ENCODE measurements around the gene KLF13.

Gene KLF13

DNA sequence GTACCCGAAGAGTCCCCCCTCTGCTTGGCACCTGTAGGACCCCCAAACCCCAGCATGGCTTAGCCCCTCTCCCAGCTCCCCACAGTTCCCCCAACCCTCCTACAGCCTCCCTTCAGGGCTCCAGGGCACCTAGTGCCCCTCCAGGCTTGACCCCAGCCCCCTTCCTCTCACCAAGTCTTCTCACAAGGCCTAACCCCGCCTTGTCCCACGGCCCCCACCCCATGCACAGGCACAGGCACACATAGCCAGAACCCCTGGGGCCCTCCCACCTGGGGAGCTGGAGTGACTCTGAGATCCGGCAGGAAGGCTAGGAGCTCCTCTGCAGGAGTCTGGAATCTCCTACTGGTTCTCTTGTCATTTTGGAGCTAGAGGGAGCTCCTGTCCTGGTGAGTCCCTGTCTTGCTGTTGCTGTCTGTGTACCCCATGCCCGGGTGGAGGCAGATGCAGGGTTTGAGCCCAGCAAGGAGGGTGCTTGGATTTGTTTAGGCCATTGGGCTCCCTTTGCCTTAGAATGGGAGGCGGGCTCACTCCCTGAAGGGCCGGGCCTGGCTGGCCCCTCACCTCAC is 39.6 kb downstream of the KLF13 start:
- no peak for DNase-seq

DNA sequence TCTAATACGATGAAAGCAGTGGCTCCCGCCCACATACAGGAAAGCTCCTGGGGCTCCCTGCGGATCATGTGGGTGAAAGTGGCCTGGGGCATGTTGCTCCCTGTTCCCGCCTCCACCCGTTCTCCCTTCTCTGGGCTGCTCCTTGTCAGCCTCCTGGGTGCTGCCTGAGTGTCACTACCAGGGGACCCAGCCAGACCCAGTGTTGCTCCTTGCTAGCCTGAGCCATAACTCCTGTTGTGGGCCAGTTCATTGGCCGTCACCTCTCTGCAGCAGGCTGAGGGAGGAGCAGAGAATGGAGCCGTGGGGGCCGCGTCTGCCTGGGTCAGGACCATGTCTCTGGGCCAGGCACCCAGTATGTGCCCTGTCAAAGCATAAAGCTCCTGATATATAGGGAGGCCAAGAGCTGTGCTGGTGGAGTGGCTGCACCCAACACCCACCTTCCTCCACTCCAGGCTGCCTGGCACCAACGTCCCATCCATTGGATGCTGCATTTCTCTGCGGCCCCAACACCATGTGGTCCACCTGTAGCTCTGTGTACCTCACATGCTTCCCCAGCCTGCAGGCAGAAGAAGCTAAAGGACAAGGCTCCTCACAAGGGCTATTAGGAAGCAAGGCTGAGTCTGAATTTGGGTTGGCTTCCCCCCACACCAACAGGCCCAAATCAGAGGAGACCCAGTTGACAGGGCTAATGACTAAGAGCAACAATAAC is 40.5 kb downstream of the KLF13 start:
- DNase-seq: no peak

DNA sequence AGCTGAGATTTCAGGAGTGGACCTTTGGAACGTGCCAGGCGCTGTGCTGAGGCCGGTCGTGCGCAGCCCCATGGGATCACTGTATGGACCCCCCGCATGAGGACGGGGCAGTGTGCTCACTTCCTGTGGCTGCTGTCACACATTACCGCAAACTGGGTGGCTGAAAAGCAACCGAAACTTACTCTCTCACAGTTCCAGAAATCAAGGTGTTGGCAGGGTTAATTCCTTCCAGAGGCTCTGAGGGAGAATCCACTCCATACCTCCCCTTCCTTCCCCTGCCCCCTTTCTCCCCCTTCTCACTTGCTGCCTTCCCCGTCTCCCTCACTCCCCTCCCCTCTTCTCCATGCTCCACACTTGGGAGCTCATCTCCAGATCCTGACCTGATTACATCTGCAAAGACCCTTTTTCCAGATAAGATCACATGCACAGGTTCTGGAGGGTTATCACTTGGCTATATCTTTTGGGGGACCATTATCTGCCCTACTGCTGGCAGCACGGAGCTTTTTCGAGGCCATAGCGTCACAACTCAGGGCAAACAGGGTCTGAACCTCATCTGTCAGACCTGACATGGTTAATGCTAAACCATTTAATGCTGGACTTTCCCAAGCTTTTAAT is 41.2 kb downstream of the KLF13 start:
- no peak for DNase-seq

DNA sequence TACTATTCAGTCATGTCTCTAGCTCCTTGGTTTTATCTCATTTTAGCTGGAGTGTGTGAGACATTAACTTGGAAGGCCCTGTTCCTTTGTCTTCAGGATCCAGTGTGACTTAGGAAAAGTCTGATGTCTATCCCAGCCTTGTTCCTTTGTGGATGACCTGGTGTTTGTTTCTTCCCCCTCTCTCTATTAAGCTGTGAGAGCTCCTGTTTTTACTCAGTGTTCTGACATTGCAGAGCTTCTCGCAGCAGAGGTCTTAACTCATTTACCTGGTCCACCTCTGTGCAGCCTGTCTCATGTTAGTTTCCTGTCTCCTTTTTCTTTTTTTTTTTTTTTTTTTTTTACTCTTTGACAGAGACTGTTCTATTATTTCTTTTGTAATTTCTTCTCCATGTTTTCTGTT is 43.1 kb downstream of the KLF13 start:
- DNase-seq: no peak

DNA sequence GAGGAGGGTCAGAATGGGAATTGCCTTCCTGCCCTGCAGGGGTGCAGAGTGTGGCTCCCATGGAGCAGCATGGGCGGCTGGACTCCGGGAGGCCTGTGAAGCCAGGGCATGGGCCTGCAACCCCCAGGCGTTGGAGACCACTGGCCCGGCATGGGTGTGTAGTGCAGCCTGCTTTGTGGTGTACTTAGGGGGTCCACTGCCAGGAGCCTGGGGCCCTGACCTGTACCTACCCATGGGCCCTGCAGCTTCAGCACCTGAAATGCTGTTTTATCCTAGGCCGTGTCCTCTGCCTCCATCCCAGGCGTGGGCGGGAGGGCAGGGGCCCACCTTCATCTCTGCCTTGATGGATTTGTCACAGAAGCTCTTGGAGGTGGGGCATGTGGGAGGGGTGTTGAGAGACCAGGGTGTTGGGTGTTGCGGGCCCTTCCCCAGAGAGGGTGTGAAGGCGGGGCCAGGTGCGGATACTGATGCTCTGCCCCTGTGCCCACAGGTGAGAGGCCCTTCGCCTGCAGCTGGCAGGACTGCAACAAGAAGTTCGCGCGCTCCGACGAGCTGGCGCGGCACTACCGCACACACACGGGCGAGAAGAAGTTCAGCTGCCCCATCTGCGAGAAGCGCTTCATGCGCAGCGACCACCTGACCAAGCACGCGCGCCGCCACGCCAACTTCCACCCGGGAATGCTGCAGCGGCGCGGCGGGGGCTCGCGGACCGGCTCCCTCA is 45.0 kb downstream of the KLF13 start:
- no peak for DNase-seq

DNA sequence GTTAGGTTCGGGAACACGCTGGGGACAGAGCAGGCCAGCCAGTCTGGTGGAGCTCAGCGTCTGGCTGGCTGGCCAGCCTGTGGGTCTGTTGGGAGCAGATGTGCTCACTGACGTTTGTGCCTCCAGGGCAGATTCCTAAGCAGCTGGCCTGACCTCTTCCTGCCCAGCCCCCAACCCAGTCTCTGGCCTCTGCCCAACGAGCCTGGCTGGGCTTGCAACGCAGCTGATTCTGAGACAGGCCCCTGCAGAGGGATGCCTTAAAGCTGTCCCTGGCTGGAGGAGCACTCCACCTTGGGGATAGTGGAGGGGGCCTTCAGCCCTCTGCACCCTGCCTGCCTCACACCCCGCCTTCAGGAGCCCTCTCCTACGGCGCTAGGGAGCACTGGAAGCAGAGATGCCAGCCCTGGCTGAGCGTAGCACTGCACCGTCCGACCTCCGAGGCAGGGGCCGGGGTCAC is 46.0 kb downstream of the KLF13 start:
- peak; percentile 59 for DNase-seq

DNA sequence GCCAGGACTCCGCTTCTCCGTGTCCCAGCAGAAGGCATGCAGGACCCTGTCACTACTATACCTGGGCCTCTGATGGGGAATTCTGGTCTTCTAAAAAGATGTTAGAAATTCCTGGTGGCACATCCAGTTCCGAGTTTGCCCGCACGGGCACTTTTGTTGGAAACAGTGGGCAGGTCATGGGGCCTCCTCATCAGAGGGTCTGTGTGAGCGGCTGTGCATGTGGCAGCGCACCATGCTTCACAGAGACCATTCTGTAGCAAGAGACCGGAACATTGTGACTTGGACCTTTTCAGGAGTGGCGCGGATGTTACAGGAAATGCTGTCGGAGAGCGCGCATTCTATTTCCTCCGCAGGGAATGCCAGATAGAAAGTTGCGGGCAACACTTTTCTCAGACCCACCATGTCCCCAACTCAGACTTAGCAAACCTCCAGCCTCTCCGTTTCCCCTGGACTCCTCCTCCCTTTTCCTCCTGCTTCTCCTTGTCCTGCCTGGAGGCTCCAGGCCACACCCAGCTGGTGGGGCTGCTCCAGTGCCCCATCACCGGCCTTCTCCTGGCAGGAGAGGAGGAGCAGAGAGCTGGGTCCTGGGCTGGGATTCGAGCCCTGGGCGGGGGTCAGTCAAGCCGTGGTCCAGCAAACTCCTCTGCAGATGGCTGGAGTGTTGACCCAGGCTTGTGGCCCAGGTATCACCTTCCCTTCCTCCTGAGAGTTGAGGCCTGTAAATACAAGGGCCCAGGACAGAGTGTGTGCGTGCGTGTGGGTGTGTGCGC is 46.6 kb downstream of the KLF13 start:
- no peak for DNase-seq

DNA sequence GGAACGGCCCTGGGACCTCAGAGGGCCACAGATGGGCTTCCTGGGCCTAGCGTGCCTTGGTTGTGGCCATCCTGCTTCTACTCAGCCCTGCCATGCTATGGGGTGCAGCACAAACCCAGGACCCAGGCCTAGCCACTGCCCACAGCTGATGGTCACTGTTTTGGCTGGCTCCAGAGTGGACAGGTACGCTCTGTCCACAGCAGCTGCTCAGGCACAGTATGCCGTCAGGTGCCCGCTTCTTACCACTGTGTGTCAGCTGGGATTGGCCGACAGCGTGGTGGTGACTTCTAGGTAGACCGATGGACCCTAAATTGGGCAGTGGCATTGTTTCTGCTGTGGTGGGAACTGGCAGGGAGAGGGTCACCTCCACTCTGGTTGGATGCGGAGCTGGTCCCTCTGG is 47.3 kb downstream of the KLF13 start:
- no peak for DNase-seq

DNA sequence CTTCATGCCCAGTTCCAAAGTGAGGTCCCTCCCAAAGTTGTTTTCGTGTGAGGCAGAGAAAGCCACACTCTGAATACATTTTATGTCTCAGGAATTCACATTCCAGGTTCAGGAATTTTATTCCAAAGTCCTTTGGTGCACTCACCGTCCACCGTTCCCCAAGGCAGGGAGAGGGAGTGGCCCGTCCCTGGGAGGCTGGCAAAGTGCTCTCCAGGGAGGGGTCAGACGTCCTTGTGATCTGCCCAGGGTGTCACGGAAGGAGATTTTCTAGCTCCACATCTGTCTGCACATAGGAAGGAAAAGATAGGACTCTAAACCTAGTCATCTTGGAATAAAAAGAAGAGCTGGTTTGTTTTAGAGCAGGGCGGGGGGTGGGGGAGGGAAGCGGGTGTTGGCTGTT is 47.9 kb downstream of the KLF13 start:
- no peak for DNase-seq

DNA sequence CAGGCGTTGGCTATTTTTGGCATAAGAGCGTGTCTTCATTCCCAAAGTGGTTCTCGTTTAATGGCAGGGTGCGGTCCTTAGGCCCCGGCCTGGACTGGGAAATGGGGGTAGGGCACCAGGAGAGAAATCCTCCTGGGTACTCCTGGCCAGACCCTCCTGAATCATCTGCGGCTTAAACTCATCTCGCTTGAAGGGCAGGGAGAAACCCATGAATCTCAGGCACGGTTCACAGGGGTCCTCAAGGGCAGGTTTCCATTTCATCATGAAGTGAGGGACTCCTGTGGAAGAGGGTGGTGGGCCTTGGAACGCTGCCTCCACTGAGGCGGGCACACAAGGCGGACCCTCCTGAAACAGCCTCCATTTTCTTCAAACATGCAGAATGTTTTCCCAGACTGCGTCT is 48.4 kb downstream of the KLF13 start:
- DNase-seq: no peak

DNA sequence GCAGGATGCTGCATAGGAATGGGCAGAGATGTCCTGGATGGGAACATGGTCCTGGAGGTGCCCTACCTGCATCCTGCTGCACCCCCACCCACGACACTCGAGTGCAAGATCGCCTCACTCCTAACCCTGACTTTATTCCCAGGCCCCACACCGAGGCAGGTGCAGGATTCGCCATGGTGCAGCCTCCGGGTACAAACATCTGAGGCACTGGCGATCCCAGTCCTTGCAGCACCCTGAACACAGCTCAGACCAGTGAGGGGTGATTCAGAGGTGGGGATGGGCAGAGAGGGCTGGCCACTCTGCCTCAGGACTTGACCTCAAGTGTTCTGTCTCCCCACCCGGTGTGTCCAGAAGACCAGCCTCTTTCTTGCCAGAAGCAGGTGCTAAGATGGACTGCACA is 49.1 kb downstream of the KLF13 start:
- no peak for DNase-seq

DNA sequence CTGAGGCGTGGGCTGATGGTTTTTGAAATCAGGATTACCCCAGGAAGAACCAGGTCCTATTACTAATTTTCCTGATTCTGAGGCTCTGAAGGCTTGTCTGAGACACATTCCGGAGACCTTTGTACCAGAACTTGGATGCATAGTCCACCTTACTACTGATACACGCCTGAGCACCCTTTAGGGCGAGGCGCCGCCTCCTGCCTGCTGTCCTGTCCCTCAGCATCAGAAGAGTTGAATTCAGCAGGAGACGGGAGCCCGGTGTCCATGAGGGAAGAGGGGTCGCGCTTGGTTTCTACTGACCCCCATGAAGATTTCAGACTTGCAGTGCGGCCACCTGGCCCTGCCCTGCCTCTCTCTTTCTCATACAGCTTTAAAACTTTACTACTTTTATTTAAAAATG is 49.9 kb downstream of the KLF13 start:
- DNase-seq: no peak

DNA sequence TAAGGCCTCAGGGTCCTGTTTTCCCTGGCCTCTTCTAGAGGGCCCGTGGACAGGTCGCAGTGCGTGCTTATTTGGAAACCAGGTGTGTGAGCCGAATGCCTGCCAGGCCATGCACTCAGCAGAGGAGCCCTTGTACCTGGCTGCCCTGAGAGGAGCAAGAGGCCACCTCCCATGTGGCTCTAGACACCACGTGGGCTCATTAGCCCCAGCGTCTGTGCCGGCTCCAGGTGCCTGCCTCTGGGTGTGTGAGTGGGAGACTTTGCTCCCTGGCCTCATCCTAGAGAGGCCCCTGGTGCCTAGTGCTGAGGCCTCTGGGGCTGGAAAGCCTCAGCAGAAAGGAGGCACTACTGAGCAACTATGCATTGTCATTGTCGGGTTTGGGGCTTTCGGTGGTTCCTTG is 50.4 kb downstream of the KLF13 start:
- DNase-seq: no peak

DNA sequence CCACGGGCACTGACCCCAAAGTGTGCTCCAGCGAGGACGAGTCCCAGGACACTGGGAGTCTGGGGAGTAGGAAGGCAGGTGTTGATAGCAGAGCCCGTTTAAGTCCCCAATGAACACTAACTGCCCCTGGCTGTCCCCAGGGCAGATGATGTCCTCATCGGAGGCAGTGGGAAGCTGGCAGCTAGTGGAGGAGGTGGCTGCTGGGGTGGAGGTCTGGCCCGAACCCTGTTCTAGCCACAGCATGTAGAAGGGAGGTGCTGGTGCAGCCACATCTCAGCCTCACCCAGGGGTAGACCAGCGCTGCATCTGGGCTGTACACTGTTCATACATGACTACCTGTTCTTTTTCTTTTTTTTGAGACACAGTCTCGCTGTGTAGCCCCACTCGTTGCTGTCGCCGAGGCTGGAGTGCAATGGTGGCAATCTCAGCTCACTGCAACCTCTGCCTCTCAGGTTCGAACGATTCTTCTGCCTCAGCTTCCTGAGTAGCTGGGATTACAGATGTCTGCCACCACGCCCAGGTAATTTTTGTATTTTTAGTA is 51.8 kb downstream of the KLF13 start:
- DNase-seq: no peak

DNA sequence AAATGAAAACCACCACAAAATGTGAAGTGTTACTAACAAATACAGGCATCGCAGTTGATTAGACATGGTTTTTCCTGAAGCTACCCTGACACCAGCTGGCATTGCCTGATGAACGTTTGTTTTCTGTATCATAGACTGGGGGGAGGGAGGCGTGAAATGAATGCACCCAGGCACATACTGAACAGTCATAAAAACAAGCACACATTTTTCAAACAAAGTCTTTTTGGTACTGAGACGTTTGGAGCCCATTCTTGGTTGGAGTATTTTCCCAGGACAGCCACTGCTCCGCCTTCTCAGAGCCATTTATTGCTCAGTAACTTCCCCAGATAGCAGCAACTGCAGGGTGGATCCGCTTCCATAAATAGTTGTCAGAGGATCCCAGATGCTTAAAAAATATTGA is 52.4 kb downstream of the KLF13 start:
- DNase-seq: no peak

DNA sequence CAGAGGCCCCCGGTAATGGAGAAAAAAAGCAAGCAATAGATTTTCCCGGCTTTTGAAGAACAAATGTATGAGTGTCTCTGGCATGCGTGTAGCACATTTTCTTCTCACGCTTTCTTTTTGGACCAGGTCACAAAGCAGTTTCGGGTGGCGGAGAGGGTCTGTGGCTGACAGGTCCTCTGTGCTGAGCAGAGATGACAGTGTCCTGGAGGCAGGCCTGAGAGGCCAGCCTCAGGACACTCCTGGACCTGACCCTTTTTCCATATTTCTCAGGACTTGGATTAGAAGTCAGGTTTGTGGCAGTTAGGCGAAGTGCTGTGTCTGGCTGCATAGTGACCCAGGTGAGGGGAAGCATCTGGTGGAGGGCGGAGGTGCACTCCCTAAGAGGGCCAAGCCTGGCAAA is 52.9 kb downstream of the KLF13 start:
- no peak for DNase-seq

DNA sequence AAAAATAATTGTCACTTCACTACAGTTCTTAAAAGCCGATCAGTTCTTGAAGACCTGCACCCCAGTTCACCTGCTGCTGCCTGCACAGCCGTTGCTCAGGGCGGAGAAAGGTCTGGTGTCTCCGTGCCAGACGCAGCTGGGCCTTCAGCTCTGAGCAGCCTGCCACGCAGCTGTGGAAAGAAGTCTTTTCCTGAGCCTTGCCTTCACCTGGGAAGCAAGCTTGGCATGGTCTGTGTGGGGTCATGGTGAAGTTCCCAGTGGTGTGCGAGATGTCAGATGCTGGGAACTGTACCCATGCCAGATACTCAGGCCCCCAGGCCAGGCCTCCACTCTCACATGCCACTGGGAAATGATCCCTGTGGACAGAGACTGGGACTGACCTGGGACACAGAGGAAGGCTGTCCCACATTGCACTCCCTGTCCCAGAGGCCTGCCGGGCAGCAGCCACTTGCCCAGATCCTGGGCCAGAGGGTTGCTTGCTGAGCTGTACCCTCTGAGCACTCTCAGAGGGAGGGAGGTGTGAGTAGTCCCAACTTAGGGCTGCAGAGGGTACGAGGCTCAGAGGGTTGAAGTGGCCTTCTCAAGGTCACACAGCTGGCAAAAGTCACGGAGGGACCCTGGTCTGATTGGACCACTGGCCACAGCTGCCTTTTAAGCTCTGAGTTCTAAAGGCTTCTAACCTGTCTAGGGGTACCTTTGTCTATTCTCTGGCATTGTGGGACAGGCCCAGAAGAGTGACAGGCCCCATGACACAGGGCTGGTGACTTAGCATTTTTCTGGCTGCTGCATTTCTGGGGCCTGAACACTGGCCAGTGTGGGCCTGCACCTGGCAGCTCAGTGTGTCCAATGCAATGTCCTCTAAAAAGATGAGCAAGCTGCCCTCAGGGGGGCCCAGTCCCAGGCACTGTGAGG is 55.4 kb downstream of the KLF13 start:
- DNase-seq: no peak

DNA sequence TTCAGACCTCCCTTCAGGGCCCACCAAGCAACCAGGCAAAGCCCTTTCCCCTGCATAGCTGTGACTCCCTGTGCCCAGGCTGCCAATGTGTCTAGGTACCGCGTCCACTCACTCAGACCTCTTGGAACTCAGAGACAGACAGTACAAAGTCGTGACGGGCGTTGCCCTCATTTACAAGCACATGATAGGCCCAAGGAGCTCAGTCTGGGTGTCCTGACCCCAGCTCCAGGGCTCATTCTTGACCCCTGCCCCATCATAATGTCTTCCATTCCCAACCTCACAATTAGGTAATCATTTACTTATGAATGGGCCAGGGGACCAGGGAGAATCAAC is 56.0 kb downstream of the KLF13 start:
- DNase-seq: no peak

DNA sequence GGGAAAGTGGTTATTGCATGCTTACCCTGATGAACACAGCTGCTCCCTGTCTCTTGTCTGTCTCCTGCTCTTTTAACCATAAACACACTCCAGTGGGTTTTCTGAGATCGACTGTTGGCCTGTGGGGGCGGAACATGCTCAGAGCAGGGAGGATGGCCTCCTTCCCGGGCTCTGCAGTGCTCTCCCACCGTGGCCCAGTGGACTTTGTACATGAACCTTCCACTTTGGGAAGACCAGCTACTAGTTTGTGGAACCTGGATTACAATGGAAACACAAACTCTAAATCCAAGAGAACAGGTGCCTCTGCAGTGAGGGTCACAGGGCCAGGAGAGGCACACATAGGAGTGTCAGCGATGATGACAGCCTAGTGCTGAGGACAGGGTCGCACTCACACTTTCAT is 56.5 kb downstream of the KLF13 start:
- DNase-seq: no peak

DNA sequence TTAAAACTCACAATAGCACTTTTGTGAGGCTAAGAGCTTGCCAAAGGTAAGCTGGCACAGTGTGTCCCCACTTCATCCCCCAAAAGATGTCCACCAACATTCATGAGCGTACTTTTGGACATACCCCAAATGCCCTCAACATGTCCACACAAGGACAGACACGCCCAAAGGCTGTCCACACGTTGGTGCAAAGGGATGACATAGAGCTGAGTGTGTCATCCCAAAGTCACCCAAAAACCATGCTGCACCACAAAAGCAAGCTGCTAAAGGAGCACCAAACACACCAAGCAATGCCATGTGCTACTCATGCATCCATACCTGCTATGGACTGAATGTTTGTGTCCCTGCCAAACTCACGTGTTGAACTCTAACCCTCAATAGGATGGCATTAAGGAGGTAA is 57.9 kb downstream of the KLF13 start:
- DNase-seq: no peak

DNA sequence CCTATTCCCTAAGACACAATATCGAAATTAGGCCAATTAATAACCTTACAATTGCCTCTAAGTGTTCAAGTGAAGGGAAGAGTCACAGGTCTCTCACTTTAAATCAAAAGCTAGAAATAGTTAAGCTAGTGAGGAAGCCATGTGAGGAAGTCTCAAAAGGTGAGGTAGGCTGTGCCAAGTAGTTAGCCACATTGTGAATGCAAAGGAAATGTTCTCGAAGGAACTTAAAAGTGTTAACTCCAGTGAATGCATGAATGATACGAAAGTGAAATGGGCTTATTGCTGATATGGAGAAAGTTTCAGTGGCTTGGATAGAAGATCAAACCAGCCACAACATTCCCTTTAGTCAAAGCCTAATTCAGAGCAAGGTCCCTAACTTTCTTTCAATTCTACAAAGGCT is 59.1 kb downstream of the KLF13 start:
- DNase-seq: no peak

DNA sequence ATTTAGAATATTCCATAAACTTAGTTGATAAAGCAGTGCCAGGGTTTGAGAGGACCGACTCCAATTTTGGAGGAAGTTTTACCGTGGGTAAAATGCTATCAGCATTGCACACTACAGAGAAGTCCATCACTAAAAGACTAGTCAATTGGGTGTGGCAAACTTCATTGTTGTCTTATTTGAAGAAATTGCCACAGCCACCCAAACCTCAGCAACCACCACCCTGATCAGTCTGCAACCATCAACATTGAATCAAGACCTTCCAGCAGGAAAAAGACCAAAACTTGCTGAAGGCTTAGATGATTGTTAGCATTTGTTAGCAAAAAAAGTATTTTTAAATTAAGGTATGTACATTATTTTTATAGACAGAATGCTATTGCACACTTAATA is 60.5 kb downstream of the KLF13 start:
- DNase-seq: no peak
